ENCODE results near the gene CAPN10.

The CAPN10 gene

DNA sequence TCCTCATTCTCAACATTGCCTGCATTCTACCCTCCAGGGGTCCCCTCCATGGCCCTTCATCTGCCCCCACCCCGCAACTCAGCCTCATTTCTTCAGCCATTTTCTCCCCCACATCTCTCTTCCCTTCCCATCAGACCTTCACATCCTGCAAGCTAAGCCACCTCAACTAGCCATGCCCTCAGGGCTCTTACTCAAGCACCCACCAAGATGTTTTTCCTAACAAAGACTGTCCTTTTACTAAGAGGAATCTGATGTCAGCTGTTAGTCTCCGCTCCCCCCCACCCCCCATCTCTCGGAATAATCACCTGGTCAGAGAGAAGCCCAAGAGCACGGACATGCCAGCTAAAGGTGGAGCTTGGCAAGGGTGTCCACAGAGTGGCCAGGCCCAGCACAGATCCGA is 4.7 kb upstream of the CAPN10 start:
- Mint-ChIP-seq H3K4me3 (no peak overlapping the region), H3K27ac (peak overlapping the region; percentile 39), H3K9me3 (peaks cover 15% of the 10 kb centered on the region), H3K4me1 (peaks cover 26% of the 10 kb centered on the region), H3K27me3 (ENCODE audit: low read depth, poor library complexity) (no peaks in the 10 kb centered on the region), H3K36me3 (ENCODE audit: low read depth) (peaks cover 35% of the 10 kb centered on the region)
- no peak for DNase-seq
- TF ChIP-seq, protein P1, sequence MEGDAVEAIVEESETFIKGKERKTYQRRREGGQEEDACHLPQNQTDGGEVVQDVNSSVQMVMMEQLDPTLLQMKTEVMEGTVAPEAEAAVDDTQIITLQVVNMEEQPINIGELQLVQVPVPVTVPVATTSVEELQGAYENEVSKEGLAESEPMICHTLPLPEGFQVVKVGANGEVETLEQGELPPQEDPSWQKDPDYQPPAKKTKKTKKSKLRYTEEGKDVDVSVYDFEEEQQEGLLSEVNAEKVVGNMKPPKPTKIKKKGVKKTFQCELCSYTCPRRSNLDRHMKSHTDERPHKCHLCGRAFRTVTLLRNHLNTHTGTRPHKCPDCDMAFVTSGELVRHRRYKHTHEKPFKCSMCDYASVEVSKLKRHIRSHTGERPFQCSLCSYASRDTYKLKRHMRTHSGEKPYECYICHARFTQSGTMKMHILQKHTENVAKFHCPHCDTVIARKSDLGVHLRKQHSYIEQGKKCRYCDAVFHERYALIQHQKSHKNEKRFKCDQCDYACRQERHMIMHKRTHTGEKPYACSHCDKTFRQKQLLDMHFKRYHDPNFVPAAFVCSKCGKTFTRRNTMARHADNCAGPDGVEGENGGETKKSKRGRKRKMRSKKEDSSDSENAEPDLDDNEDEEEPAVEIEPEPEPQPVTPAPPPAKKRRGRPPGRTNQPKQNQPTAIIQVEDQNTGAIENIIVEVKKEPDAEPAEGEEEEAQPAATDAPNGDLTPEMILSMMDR (IDR thresholded peaks at IDR 0.05): no peak

DNA sequence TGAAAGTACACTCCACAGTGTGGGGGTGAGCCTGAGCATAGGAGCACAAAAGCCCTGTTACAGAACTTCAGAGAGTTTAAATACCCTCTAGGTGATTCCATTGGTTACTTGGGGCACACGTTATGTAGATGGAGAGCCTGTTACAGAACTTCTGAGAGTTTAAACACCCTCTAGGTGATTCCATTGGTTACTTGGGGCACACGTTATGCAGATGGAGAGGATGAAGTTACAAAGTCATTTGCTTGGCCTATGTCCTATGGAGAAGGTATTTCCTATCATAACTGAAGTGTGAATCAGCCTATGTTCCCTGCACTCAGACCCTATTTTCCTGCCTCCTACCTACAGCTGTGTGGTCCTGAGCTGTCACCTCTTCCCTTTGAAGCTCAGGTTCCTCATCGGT is 3.8 kb upstream of the CAPN10 start:
- Mint-ChIP-seq H3K27me3 (ENCODE audit: low read depth, poor library complexity) (peaks cover 3% of the 10 kb centered on the region), H3K4me3 (no peak overlapping the region), H3K4me1 (peaks cover 32% of the 10 kb centered on the region), H3K36me3 (ENCODE audit: low read depth) (peaks cover 35% of the 10 kb centered on the region), H3K27ac (no peak overlapping the region), H3K9me3 (peaks cover 15% of the 10 kb centered on the region)
- no peak for DNase-seq
- TF ChIP-seq, protein P1 (IDR thresholded peaks at IDR 0.05): no peak

DNA sequence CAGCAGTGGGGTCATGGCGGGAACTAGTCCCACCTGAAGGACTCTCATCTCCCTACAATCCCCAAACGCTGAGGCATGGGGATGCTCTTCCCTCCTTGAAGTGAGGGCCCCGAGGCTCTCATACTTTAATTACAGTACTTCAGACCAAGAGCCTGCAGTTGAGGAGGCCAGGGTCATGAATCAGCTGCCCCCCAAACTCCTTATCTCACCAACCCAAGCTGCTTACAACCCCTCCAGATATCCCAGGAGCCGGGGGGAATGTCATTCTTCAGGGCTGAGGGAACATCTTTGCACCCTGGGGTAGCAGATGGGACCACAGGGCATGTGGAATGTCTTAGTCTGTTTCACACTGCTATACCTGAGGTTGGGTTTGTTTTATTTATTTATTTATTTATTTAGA is 2.8 kb upstream of the CAPN10 start:
- H3K36me3 Mint-ChIP-seq (ENCODE audit: low read depth): peaks cover 35% of the 10 kb centered on the region
- no peak for DNase-seq
- no peak overlapping the region for H3K4me3 Mint-ChIP-seq
- peaks cover 3% of the 10 kb centered on the region for H3K27me3 Mint-ChIP-seq (ENCODE audit: low read depth, poor library complexity)
- H3K4me1 Mint-ChIP-seq: peaks cover 42% of the 10 kb centered on the region
- peaks cover 15% of the 10 kb centered on the region for H3K9me3 Mint-ChIP-seq
- TF ChIP-seq, protein P1 (IDR thresholded peaks at IDR 0.05): no peak
- peak overlapping the region; percentile 74 for H3K27ac Mint-ChIP-seq

DNA sequence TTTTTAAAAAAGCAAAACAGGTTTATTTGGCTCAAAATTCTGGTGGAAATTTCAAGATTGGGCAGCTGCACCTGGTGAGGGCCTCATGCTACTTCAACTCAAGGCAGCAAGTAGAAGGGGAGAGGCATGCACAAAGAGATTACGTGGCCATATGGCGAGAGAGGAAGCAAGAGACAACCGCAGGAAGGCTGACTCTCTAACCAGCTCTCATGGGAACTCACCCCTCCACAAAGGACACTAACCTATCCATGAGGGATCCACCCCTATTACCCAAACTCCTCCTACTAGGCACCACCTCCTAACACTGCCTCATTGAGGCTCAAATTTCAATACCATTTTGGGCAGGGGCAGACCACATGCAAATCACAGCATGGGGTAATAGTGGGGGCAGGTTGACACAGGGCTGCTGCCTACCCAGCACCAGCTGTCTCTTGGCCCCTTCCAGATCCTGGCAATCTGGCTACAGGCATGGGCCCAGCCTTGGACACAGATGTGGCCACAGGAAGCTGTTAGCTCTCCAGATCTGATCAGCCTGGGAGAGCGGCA is 2.0 kb upstream of the CAPN10 start:
- Mint-ChIP-seq H3K27me3 (ENCODE audit: low read depth, poor library complexity) (peaks cover 3% of the 10 kb centered on the region), H3K36me3 (ENCODE audit: low read depth) (peaks cover 39% of the 10 kb centered on the region), H3K9me3 (peaks cover 15% of the 10 kb centered on the region), H3K4me3 (peak overlapping the region; percentile 99), H3K27ac (no peak overlapping the region), H3K4me1 (peaks cover 45% of the 10 kb centered on the region)
- DNase-seq: no peak
- TF ChIP-seq, protein P1 (IDR thresholded peaks at IDR 0.05): no peak

DNA sequence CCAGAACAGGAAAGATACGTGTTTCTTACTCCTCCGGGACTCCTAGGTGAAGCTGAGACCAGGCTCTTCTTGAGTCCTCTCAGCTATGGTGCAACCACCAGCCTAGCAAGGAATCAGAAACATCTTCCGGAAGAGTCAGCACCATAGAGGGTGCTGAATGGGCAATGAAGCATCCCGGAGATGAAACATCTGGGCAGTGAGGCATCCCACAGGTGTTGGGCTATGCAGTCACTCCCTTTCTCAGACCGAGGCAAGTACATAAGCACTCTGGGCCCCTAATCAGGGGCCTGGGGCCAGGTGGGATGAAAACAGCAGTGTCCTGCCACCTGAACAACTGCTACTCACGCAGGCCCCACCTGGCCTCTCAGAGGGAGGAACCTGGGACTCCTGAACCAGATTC is 1.4 kb upstream of the CAPN10 start:
- DNase-seq: no peak

More for the DNA sequence above, 1.4 kb upstream of the CAPN10 start:
- Mint-ChIP-seq H3K4me1 (peaks cover 40% of the 10 kb centered on the region), H3K4me3 (peak overlapping the region; percentile 99), H3K27me3 (ENCODE audit: low read depth, poor library complexity) (peaks cover 3% of the 10 kb centered on the region), H3K9me3 (peaks cover 15% of the 10 kb centered on the region), H3K27ac (no peak overlapping the region), H3K36me3 (ENCODE audit: low read depth) (peaks cover 37% of the 10 kb centered on the region)
- TF ChIP-seq, protein P1 (IDR thresholded peaks at IDR 0.05): no peak
